Upper lobe of left lung (tissue), 6 donors: ENCODE results near the gene PAGE4. TPM values are rescaled to one million over a fixed set of nuclear protein-coding genes. Genes with fewer than 3 reads are reported as not detected.

Source experiments
- ATAC-seq, 2 donors: fragments of 200-7000 bp; cut with Tn5 transposase; one replicate each; pipeline ENCODE4 v1.9.1; 2022; ENCODE audit warnings: mild to moderate bottlenecking in 2 of 2, moderate library complexity in 2 of 2; ENCODE audit not compliant: low FRiP score in 2 of 2
- DNase-seq, 2 donors: peaks; one replicate each; pipeline ENCODE4 v3.0.0-alpha.2; 2019 to 2020
- H3K27ac ChIP-seq, 4 donors: fragments of 200-600 bp; sonication (generic); one replicate each; pipeline ENCODE4 v1.5.1; 2016 to 2019
- H3K27me3 ChIP-seq, 4 donors: fragments of 200-600 bp; sonication (generic); one replicate each; pipeline ENCODE4 v1.5.1; 2017 to 2019
- H3K36me3 ChIP-seq, 4 donors: fragments of 200-600 bp; sonication (generic); one replicate each; pipeline ENCODE4 v1.5.1; 2016 to 2019
- H3K4me1 ChIP-seq, 4 donors: fragments of 200-600 bp; sonication (generic); one replicate each; pipeline ENCODE4 v1.5.1; 2018 to 2019
- H3K4me3 ChIP-seq, 4 donors: fragments of 200-600 bp; sonication (generic); one replicate each; pipeline ENCODE4 v1.5.1; 2017 to 2019; ENCODE audit warnings: mild to moderate bottlenecking in 2 of 4, moderate library complexity in 1 of 4
- H3K9me3 ChIP-seq, 4 donors: fragments of 200-600 bp; sonication (generic); one replicate each; pipeline ENCODE4 v1.5.1; 2018 to 2019
- EP300 ChIP-seq, 4 donors: sonication (generic); formaldehyde crosslinking; IDR thresholded peaks; one replicate each; pipeline ENCODE4 v1.5.1; 2017; ENCODE audit warnings: antibody characterized with exemption in 4 of 4, control low read depth in 2 of 4
- POLR2A ChIP-seq, 4 donors: fragments of 450-650 bp; IDR thresholded peaks; one replicate each; pipeline ENCODE4 v1.5.1; 2016 to 2017; ENCODE audit warnings: antibody characterized with exemption in 4 of 4, mild to moderate bottlenecking in 2 of 4
- POLR2AphosphoS5 ChIP-seq, 2 donors: sonication (generic); formaldehyde crosslinking; IDR thresholded peaks; one replicate each; pipeline ENCODE4 v1.5.1; 2017; ENCODE audit warnings: antibody characterized with exemption in 2 of 2
- WGBS, 2 donors: methylation state at CpG; one replicate each; pipeline ENCODE4 v1.1.5; 2017 to 2018; 5-methylcytosine and 5-hydroxymethylcytosine counted together
- total RNA-seq, 6 donors: library from RNA; depleted of rRNA in 4 of 6; stranded (reverse); fragments of >200 nt in 4 of 6; gene quantifications; one replicate each; pipeline versions ENCODE4 v1.1.0 to v1.2.1, GENCODE V29; 2016 to 2021
- TF ChIP-seq, protein P1 (sequence below), 6 experiments: fragments of 450-650 bp in 4 of 6; fragments of 200-600 bp in 2 of 6; sonication (generic) in 2 of 6; IDR thresholded peaks; one replicate each; pipeline ENCODE4 v1.5.1; 2016 to 2019; ENCODE audit warnings: antibody characterized with exemption in 6 of 6
- donor health status: DM: no; HTN: no; CAD: no; lungs with moderate emphysema.
- donor health status: DM: no; HTN: yes; CAD: no; lungs with severe emphysema.

PAGE4 gene
- total RNA-seq, result not detected

- Histone ChIP-seq H3K36me3 (no peaks in the 10 kb centered on the region), H3K9me3 (no peaks in the 10 kb centered on the region), H3K4me1 (no peaks in the 10 kb centered on the region), H3K4me3 (no peak within 1 kb of the TSS), H3K27ac (no peak within 1 kb of the TSS), H3K27me3 (no peaks in the 10 kb centered on the region)
- ATAC-seq (peak in 1 of 2 donors; percentile 26), DNase-seq (no peak)
- WGBS, 2 donors, result 77 to 80% methylated on average over 4 to 8 of the region's 8 CpGs
- TF ChIP-seq POLR2AphosphoS5 (IDR thresholded peaks at IDR 0.05) (no peak), POLR2A (IDR thresholded peaks at IDR 0.05) (no peak), EP300 (IDR thresholded peaks at IDR 0.05) (no peak)
- TF ChIP-seq, protein P1, sequence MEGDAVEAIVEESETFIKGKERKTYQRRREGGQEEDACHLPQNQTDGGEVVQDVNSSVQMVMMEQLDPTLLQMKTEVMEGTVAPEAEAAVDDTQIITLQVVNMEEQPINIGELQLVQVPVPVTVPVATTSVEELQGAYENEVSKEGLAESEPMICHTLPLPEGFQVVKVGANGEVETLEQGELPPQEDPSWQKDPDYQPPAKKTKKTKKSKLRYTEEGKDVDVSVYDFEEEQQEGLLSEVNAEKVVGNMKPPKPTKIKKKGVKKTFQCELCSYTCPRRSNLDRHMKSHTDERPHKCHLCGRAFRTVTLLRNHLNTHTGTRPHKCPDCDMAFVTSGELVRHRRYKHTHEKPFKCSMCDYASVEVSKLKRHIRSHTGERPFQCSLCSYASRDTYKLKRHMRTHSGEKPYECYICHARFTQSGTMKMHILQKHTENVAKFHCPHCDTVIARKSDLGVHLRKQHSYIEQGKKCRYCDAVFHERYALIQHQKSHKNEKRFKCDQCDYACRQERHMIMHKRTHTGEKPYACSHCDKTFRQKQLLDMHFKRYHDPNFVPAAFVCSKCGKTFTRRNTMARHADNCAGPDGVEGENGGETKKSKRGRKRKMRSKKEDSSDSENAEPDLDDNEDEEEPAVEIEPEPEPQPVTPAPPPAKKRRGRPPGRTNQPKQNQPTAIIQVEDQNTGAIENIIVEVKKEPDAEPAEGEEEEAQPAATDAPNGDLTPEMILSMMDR (IDR thresholded peaks at IDR 0.05), result no peak
Observed at GRCh38 chrX:49829016-49829415, at the start of gene PAGE4. Gene PAGE4 (plus strand): TSS chrX:49829303. CDS start chrX:49830429, 1,126 bp downstream.

GRCh38 chrX:49784747-49785280, 44.3 kb upstream of the PAGE4 start:
- ATAC-seq (no peak), DNase-seq (no peak)
- H3K27me3 ChIP-seq, result no peaks in the 10 kb centered on the region
- no peaks in the 10 kb centered on the region for H3K4me1 ChIP-seq
- H3K27ac ChIP-seq, result no peak overlapping the region
- no peak overlapping the region for H3K4me3 ChIP-seq
- no peaks in the 10 kb centered on the region for H3K36me3 ChIP-seq
- no peak for TF ChIP-seq EP300 (IDR thresholded peaks at IDR 0.05)
- TF ChIP-seq, protein P1 (IDR thresholded peaks at IDR 0.05), result no peak
- no peak for TF ChIP-seq POLR2AphosphoS5 (IDR thresholded peaks at IDR 0.05)
- TF ChIP-seq POLR2A (IDR thresholded peaks at IDR 0.05), result no peak
- H3K9me3 ChIP-seq, result no peaks in the 10 kb centered on the region
- 60% methylated on average over 1 of the region's 1 CpG; no CpG with 5 or more reads in 1 of the 2 donors for WGBS, 2 donors

GRCh38 chrX:49792376-49792775, 36.7 kb upstream of the PAGE4 start:
- no peak for ATAC-seq
- TF ChIP-seq, protein P1 (IDR thresholded peaks at IDR 0.05), result no peak
- TF ChIP-seq POLR2A (IDR thresholded peaks at IDR 0.05) (no peak), EP300 (IDR thresholded peaks at IDR 0.05) (no peak), POLR2AphosphoS5 (IDR thresholded peaks at IDR 0.05) (no peak)
- 38% methylated on average over 1 of the region's 1 CpG for WGBS, 2 donors

DNA sequence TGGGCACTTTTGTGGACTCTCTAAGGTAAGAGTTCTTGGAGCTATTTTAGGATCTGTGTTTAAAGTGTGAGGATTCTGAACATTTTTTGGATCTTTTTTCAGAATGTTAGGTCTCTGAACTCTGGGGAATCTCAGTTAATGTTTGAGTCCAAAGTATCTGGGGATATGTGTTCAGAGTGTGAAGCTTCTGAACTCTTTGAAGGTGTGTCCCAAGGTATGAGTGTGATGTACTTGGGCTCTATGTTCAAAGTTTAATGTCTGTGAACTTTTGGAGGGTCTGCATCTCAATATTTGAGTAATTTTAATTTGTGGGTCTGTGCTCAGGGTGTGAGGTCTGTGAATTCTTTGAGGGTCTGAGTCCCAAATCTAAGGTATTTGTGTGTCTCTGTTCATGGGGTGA, 35.4 kb upstream of the PAGE4 start:
- ATAC-seq, result no peak
- no peaks in the 10 kb centered on the region for H3K27me3 ChIP-seq
- TF ChIP-seq POLR2AphosphoS5 (IDR thresholded peaks at IDR 0.05) (no peak), POLR2A (IDR thresholded peaks at IDR 0.05) (no peak), EP300 (IDR thresholded peaks at IDR 0.05) (no peak)
- TF ChIP-seq, protein P1 (IDR thresholded peaks at IDR 0.05), result no peak

More at GRCh38 chrX:49792376-49792775, 36.7 kb upstream of the PAGE4 start:
- H3K27ac ChIP-seq, result no peak overlapping the region
- no peaks in the 10 kb centered on the region for H3K4me1 ChIP-seq
- H3K4me3 ChIP-seq, result no peak overlapping the region
- no peaks in the 10 kb centered on the region for H3K9me3 ChIP-seq
- no peaks in the 10 kb centered on the region for H3K36me3 ChIP-seq
- H3K27me3 ChIP-seq, result no peaks in the 10 kb centered on the region
- no peak for DNase-seq

GRCh38 chrX:49799828-49800227, 29.3 kb upstream of the PAGE4 start:
- H3K36me3 ChIP-seq, result no peaks in the 10 kb centered on the region
- 71 to 96% methylated on average over 1 of the region's 1 CpG for WGBS, 2 donors

More for the DNA sequence above, 35.4 kb upstream of the PAGE4 start:
- Histone ChIP-seq H3K4me1 (no peaks in the 10 kb centered on the region), H3K4me3 (no peak overlapping the region), H3K27ac (no peak overlapping the region), H3K9me3 (no peaks in the 10 kb centered on the region), H3K36me3 (no peaks in the 10 kb centered on the region)
- DNase-seq, result no peak

More at GRCh38 chrX:49799828-49800227, 29.3 kb upstream of the PAGE4 start:
- H3K27me3 ChIP-seq, result peaks cover 0 to 4% (median 0%) of the 10 kb centered on the region in 4 donors
- H3K4me3 ChIP-seq, result no peak overlapping the region
- H3K9me3 ChIP-seq, result no peaks in the 10 kb centered on the region
- no peak overlapping the region for H3K27ac ChIP-seq
- TF ChIP-seq, protein P1 (IDR thresholded peaks at IDR 0.05), result no peak
- DNase-seq (no peak), ATAC-seq (no peak)
- no peaks in the 10 kb centered on the region for H3K4me1 ChIP-seq
